HG03103 (cell line): ENCODE data around the gene PRKG2.

ENCODE experiments used
- ATAC-seq: cut with Tn5 transposase; IDR thresholded peaks from one replicate; pipeline ENCODE4 v1.9.1; 2021; ENCODE audit warnings: low read depth; ENCODE audit not compliant: unreplicated experiment

Gene PRKG2

GRCh38 chr4:81217779-81218178 lies 2.8 kb upstream of the PRKG2 start:
- no peak for ATAC-seq

DNA sequence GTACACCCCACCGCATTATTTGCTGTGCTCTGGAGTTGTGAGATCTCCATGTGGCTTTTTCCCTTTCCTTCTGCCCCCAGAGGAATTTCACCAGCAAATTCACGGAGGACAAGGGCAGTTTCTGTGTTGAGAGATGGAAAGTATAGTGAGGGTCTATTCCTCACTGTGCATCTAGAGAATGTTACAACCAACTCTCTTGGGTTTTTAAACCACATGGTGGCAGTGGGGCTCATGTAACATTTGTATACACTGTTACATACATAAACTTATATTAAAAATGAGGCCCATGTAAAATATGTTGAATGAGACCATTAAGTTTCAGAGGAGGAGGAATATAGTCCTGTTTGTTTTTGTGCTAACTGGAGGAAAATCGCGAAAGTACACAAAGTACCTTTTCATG lies 909 bp upstream of the PRKG2 start:
- ATAC-seq = no peak

DNA sequence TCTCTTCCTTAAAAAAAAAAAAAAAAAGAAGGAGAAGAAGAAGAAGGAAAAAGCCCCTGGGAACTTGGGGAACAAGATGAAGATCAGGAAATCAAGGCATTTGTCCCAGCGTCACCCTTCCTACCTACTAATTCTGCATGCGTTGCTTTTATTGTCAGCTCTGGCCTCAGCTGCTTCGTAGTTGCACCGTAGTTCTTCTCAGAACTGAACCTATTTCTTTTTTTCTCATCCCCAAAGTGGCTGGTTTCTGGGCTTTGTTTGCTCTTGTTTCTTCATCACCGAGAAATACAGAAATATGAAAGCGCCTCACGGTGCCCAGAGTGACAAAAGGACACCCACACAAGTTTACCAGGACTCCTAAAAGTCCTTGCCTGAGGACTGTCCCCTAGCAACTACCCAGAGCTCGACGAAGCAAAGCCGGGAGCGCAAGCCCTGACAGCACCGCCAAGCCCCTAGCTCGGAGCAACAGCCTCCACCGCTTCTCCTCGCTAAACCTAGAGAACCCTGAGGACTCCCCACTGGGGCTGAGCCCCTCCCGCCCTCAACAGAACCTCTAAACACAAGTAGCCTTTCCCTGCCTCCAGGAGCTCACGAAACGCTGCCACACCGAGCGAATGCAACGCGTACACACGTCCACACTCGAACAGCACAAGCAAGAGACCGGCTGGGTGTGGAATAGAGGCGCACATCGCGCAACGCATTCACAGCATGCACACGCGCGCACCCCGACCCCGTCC lies 710 bp downstream of the PRKG2 start:
- ATAC-seq = no peak

DNA sequence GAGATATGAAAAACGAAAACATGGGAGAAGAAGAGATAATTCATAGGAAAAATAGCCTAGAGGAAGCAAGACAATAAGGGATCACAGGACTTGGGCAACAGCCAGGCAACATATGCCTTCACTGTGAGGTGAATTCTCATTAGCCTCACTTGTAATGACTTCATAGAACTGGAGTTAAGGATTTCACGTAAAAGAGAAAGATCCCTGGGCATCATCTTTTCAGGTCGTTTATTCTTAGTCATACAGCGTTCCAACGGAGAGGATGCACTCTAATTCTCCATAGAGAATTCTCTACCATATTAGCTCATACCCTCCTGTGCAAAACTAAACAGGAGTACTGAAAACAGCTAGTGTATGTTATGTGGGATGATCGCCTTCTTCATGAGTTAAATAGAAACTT lies 1.4 kb downstream of the PRKG2 start:
- ATAC-seq = no peak

GRCh38 chr4:81211956-81212355 lies 3.1 kb downstream of the PRKG2 start:
- ATAC-seq = no peak

DNA sequence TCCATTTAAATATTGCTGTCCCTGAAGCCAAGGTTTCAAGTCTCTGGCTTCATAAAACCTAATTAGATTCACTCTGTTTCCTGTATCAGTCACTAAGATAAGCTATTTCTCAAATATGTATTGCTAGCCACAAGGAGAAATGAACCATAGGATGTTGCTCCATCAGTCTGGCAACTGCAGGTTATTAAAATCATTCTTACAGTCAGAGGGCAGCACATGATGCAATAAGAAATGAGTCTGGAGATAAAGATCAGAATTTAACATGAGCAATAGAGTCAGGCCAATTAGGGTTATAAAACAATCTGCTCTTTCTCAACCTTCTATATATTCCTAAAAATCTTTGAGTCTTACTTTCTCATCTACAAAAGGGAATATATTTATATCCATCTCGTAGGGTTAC lies 7.2 kb downstream of the PRKG2 start:
- ATAC-seq = no peak

GRCh38 chr4:81205302-81205701 lies 9.7 kb downstream of the PRKG2 start:
- no peak for ATAC-seq

DNA sequence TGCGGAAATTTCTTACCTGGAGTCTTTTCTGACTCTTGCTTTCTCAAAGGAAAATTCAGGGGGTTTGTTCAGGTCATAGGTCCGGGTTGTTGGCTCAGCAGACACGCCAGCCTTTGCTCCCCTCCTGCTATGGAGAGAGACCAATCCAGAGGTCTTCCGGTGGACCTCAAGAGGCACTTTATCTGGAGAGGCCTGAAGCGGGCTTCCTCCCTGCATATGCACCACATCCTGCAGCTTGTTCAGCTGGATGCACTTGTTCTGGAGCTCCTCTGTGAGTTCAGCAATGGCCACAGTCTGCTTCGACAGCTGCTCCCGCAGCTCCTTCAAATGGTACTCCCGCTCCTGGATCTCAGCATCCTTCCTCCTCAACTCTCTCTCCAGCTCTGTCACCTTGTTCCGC lies 10.5 kb downstream of the PRKG2 start:
- no peak for ATAC-seq

GRCh38 chr4:81199831-81200230 lies 15.2 kb downstream of the PRKG2 start:
- ATAC-seq = no peak

DNA sequence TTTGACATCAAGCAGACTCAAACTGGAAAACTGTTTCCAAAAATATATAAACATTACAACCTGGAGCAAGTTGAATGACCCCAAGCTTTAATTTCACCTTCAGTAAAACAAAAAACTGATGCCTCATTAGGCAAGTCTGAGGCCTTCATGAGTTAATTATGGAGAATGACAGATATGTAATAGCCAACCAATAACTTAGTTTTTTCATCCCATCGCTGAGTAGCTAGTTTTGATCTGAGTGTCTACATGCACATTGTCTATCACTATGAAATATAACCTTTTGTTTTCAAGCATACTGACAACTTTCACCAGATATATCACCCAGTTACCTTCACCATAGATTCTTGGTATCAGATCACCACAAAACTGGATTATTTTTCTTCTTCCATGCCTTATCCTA lies 16.4 kb downstream of the PRKG2 start:
- ATAC-seq = no peak

- ATAC-seq = no peak
Observed at GRCh38 chr4:81197864-81198524, 17.0 kb downstream of the PRKG2 start.

DNA sequence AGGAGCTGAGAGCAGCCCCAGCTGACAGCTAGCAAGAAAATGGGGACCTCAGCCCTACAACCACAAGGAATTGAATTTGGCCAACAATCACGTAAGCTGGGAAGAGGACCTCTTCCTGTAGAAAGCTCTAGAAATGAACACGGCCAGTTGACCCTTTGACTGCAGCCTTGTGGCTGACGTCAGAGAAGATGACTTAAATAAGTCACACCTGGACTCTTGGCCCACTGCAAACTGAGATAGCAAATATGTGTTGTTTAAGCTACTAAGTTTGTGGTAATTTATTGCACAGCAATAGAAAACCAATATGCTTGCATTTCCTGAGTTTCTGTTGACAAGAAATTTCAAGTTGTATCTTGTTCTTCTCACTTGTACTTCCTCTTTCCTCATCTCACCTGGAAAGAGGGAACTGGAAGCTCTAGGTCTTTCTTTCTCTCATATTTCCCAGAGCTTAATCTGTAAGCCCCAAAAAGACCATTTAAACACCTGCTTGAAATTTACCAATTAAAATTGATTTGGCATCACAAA lies 18.8 kb downstream of the PRKG2 start:
- no peak for ATAC-seq

- no peak for ATAC-seq
Observed at GRCh38 chr4:81195475-81195874, 19.5 kb downstream of the PRKG2 start.

GRCh38 chr4:81194286-81194685 lies 20.7 kb downstream of the PRKG2 start:
- no peak for ATAC-seq

- no peak for ATAC-seq
Observed at GRCh38 chr4:81180916-81181315, 34.1 kb downstream of the PRKG2 start.

GRCh38 chr4:81179326-81179725 lies 35.7 kb downstream of the PRKG2 start:
- no peak for ATAC-seq

- no peak for ATAC-seq
Observed at GRCh38 chr4:81173213-81173612, 41.8 kb downstream of the PRKG2 start.

DNA sequence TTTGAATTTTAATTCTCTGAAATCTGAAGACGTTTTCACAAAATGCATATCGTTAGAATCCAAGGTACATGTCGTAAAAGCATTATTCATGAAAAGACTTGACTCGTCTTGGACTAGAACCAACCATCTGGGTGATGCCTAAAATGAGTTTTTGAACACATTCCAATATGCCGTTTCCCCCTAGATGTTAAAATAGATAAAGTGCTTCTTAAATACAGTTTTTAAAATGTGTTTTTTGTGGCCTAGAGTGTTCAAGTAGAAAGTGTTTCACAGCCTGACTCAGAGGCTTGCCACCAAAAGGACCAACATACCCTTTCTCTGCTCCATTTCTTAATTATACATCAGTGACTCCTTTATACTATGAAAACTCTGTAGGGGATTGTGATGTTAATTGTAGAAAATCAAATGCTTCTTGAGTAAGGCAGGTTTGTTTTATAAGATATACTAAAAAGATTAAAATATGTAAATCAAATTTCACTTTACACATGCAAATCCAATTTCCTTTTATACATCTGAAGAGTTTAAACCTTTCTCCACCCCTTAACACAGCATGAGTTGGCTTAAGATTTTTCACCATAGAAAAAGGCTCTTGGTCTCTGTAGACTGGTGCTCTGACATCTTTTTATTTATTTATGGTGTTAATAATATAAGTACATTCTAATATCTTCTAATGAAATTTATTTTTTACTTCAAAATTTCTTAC lies 48.4 kb downstream of the PRKG2 start:
- ATAC-seq = no peak

GRCh38 chr4:81165861-81166430 lies 49.1 kb downstream of the PRKG2 start:
- no peak for ATAC-seq

- ATAC-seq = no peak
Observed at GRCh38 chr4:81164623-81165416, 50.2 kb downstream of the PRKG2 start.
